Measurements from ENCODE around the gene LINC00305.

DNA sequence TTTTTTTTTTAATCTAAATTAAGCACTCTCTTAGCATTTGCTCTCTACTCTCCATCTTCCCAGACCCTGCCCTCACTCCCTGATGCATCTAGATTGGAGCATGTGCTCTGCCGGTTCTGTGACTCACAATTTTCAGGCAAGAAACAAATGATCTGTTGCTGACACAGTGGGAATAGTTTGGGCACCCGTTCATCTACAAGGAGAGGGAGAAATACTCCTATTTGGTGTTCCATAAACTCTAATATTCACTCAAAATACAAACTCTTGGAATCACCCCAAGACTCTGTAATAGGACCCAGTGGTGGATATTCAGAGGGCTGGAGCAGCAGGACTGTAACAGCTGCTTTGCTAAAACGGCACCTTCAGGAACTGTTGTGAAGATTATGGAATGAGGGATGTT is 37.1 kb upstream of the LINC00305 start:
- TF ChIP-seq, protein P1, sequence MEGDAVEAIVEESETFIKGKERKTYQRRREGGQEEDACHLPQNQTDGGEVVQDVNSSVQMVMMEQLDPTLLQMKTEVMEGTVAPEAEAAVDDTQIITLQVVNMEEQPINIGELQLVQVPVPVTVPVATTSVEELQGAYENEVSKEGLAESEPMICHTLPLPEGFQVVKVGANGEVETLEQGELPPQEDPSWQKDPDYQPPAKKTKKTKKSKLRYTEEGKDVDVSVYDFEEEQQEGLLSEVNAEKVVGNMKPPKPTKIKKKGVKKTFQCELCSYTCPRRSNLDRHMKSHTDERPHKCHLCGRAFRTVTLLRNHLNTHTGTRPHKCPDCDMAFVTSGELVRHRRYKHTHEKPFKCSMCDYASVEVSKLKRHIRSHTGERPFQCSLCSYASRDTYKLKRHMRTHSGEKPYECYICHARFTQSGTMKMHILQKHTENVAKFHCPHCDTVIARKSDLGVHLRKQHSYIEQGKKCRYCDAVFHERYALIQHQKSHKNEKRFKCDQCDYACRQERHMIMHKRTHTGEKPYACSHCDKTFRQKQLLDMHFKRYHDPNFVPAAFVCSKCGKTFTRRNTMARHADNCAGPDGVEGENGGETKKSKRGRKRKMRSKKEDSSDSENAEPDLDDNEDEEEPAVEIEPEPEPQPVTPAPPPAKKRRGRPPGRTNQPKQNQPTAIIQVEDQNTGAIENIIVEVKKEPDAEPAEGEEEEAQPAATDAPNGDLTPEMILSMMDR (conservative IDR thresholded peaks at IDR 0.05; ENCODE audit: low read length), result no peak
- no peak for TF ChIP-seq EZH2phosphoT487 (IDR thresholded peaks at IDR 0.05; ENCODE audit: borderline replicate concordance, low read depth, low read length)

Data from OCI-LY7 (cell line).